Brain pericyte (primary cell): ENCODE results near the gene VAT1L.

Source experiments
- DNase-seq: peaks from one replicate; pipeline ENCODE4 v3.0.0-alpha.2; 2012; ENCODE audit warnings: low read depth, low spot score

VAT1L gene

GRCh38 chr16:77781091-77781490 lies 7.3 kb upstream of the VAT1L start:
- no peak for DNase-seq

- DNase-seq, result no peak
These were observed 5.7 kb upstream of the VAT1L start for GRCh38 chr16:77782694-77783093.

GRCh38 chr16:77784441-77785372 lies 3.7 kb upstream of the VAT1L start:
- DNase-seq, result no peak

- DNase-seq, result no peak
These were observed 3.0 kb upstream of the VAT1L start for GRCh38 chr16:77785373-77785764.

GRCh38 chr16:77786186-77786847 lies 2.0 kb upstream of the VAT1L start:
- DNase-seq, result no peak

DNA sequence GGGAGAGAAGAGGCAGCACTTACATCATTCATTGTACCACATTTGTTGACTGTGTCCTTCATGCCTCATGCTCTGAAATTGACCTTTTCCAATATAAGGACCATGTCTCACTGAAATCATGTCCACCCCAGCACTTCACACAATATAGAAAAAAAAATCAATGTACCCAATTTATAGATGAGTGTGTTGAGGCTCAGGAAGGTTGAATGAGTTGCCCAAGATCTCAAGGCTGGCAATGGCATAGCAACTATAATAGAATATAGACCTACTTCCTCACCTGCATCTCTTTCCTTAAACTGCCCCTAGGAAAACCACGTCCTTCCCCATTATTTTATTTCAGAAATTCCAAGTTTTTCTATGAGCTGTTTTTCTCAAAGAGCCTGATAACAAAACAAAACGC lies 912 bp upstream of the VAT1L start:
- no peak for DNase-seq

DNA sequence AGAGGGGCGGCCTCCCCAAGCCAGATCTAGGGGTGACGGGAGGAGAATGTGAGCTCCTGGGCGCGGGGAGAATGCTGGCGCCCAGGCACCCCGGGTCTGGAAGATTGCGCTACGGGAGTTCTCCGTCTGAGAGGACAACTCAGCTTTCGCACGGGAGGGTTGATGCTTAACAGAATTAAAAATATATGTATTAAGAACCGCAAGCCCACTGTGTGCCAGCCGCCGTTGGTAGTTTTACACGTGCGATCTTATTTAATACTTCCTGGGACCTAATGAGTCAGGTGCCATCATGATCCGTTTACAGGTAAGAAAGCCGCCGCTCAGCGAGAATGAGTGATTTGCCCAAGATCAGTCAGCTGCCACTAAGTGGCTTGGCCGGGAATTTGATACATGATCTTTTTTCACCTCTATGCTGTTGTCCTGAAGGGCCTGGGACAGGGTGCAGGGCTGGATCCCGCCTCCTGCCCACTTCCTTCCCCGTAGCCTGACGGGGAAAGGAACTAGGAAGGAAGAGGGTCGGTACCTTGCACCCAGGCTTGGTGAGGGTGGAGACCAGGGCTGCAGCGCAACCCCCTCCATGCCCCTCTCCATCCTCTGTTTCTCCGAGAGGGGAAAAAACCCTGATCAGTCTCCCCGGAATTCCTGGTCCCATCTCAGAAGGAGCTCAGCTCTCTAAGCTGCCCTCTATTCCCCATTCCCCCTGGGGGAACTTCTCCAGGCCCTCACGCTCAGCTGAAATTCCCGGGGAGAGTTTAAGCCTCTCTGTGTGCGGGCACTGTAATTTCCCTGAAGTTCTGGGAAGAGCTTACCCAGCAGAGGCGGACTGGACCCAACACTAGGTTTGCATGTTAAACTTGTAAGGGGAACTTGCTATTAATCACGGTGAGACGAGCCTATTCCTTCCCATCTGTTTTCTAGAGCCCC lies 983 bp downstream of the VAT1L start:
- no peak for DNase-seq

- no peak for DNase-seq
These were observed 1.6 kb downstream of the VAT1L start for GRCh38 chr16:77790009-77790372.

GRCh38 chr16:77790912-77791311 lies 2.5 kb downstream of the VAT1L start:
- DNase-seq, result no peak

- no peak for DNase-seq
These were observed 5.1 kb downstream of the VAT1L start for GRCh38 chr16:77793417-77793816.

DNA sequence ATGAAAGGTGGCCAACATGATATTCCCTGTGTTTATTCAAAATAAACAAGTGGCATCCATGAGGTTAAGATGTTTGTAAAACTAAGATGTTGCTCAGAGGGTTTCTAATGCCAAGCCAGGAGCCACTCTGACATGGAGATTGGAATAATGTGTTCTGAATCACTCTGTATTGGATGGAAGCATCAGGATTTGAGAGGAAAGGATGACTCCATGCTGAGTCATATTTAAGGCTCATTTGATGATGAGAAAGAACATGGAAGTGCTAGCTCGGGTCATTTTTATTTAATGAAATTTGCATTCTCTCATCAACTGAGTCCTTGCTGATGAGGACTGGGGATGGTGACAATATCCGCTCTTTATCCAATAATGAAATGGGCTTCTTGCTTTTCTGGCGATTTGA lies 6.2 kb downstream of the VAT1L start:
- DNase-seq, result no peak

GRCh38 chr16:77801817-77802216 lies 13.5 kb downstream of the VAT1L start:
- DNase-seq, result no peak

DNA sequence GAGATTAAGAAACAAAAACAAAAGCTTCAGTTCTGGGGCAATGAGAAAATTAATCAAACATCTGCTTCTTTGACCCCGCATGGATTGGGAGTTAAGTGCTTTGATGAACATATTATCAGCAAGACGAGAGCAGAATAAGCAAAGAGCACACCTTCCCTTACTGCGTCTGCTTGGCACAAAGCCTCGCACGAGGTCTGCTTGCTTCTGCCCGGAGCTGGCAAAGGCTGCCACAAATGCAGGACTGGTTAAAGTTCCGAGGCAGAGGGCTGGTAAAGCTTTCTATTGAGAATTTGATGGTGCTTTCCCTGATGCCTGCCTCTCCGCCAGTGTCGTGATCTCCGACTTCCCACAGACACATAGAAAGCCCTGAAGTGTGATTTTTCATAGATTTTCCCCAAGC lies 17.0 kb downstream of the VAT1L start:
- DNase-seq, result no peak

GRCh38 chr16:77807021-77807420 lies 18.7 kb downstream of the VAT1L start:
- DNase-seq, result no peak

GRCh38 chr16:77812856-77813500 lies 24.6 kb downstream of the VAT1L start:
- DNase-seq, result no peak

DNA sequence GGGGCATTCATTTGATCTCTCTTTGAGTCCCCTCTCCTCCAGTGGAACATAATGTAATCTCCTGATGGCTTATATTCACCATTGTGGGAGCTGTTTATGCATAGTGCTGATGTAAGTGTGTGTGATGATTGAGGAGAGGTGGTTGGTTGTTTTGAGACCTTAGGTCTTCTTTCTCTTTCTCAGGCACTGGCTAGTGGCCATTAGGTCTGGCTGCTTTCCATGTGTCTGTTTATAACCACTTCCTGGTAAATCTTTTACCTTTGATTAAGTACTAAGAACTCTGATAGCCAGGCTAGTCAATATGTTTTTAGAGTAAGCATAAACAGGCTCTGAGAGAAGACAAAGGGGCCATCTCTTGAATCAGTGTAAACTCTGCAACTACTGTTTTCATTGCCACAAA lies 27.9 kb downstream of the VAT1L start:
- no peak for DNase-seq

GRCh38 chr16:77820340-77820739 lies 32.0 kb downstream of the VAT1L start:
- no peak for DNase-seq

DNA sequence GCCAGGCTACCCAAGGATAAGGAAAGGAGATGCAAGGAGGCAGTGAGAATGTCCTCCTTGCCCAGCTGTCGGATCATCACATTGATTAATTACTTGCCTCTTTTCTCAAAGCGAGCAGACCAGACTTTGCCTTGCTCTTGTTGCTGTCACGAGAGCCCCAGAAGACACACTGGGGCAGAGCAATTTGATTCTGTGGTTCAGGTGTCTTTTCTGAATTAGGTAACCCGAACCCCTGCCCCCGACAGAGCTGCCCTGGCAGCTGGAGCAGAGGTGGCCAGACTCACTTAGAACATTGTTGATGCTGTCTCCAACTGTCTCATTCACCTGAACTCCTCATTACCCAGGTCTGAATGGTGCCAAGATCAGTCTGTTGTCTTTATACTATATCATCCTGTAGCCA lies 34.3 kb downstream of the VAT1L start:
- DNase-seq, result no peak

- DNase-seq, result no peak
These were observed 34.7 kb downstream of the VAT1L start for GRCh38 chr16:77823067-77823466.

DNA sequence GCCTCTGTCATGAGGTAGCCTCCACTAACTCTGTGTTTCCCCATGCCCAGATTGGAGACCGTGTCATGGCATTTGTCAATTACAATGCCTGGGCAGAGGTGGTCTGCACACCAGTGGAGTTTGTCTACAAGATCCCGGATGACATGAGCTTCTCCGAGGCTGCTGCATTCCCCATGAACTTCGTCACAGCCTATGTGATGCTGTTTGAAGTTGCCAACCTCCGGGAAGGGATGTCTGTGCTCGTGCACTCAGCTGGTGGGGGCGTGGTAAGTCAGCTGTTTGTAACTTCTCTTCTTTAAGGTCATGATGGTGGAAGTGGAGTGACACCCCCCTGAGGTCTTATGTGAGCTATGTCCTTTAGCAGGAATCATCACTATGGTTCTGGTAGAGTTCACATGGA lies 36.8 kb downstream of the VAT1L start:
- DNase-seq, result no peak

- no peak for DNase-seq
These were observed 38.7 kb downstream of the VAT1L start for GRCh38 chr16:77827032-77827431.
